Keratinocyte (primary cell): ENCODE results near the gene HBA1. TPM values are rescaled to one million over a fixed set of nuclear protein-coding genes. Genes with fewer than 3 reads are reported as not detected.

Experiments
- DNase-seq: peaks from one replicate; pipeline ENCODE4 v3.0.0-alpha.2; 2011; ENCODE audit warnings: low read depth, missing footprints, low spot score
- FAIRE-seq: peaks from 2 replicates; lab custom pipeline; 2011; peaks lifted over from hg19 to GRCh38; lab: Jason Lieb, UNC
- H2AFZ ChIP-seq: 2 replicates; pipeline ENCODE4 v1.6.0; 2012; ENCODE audit warnings: low read length, control low read depth, inconsistent platforms; ENCODE audit not compliant: control insufficient read depth
- H3K27ac ChIP-seq: 2 replicates; pipeline ENCODE4 v1.5.1; 2011; ENCODE audit warnings: low read length; ENCODE audit not compliant: control insufficient read depth, insufficient read depth
- H3K27me3 ChIP-seq: 3 replicates; pipeline ENCODE4 v1.6.0; 2011; ENCODE audit warnings: low read length; ENCODE audit not compliant: control insufficient read depth, insufficient read depth; ENCODE audit errors: extremely low read depth
- H3K36me3 ChIP-seq, 2 experiments: 2 replicates in 1 of 2; 3 replicates in 1 of 2; pipeline ENCODE4 v1.5.1; 2011; ENCODE audit warnings: low read length in 2 of 2, mild to moderate bottlenecking in 1 of 2; ENCODE audit not compliant: control insufficient read depth in 2 of 2, insufficient read depth in 2 of 2; ENCODE audit errors: extremely low read depth in 1 of 2
- H3K4me1 ChIP-seq: 3 replicates; pipeline ENCODE4 v1.5.1; 2011; ENCODE audit warnings: low read length; ENCODE audit not compliant: control insufficient read depth, insufficient read depth; ENCODE audit errors: extremely low read depth
- H3K4me2 ChIP-seq: 3 replicates; pipeline ENCODE4 v1.6.0; 2011; ENCODE audit warnings: low read depth, low read length; ENCODE audit not compliant: control insufficient read depth, insufficient read depth; ENCODE audit errors: extremely low read depth
- H3K4me3 ChIP-seq, 3 experiments: fragments of 200-600 bp in 1 of 3; sonication (generic) in 1 of 3; 2 replicates in 2 of 3; 3 replicates in 1 of 3; pipeline ENCODE4 v1.5.1; 2011 to 2016; ENCODE audit warnings: low read length in 3 of 3, mild to moderate bottlenecking in 3 of 3, control low read depth in 2 of 3, inconsistent platforms in 1 of 3, low read depth in 1 of 3, mixed read lengths in 1 of 3, mixed run types in 1 of 3, moderate library complexity in 1 of 3; ENCODE audit not compliant: control insufficient read depth in 2 of 3, insufficient read depth in 2 of 3; ENCODE audit errors: extremely low read depth in 1 of 3
- H3K79me2 ChIP-seq: 2 replicates; pipeline ENCODE4 v1.6.0; 2012; ENCODE audit warnings: low read length; ENCODE audit not compliant: control insufficient read depth, insufficient read depth
- H3K9ac ChIP-seq: 3 replicates; pipeline ENCODE4 v1.6.0; 2011; ENCODE audit warnings: low read length; ENCODE audit not compliant: control insufficient read depth, insufficient read depth; ENCODE audit errors: extremely low read depth
- H3K9me1 ChIP-seq: 3 replicates; pipeline ENCODE4 v1.6.0; 2011; ENCODE audit warnings: low read length; ENCODE audit not compliant: control insufficient read depth, insufficient read depth; ENCODE audit errors: extremely low read depth
- H3K9me3 ChIP-seq: 2 replicates; pipeline ENCODE4 v1.5.1; 2012; ENCODE audit warnings: low read depth, low read length; ENCODE audit not compliant: control insufficient read depth
- H4K20me1 ChIP-seq: 3 replicates; pipeline ENCODE4 v1.6.0; 2011; ENCODE audit warnings: low read length; ENCODE audit not compliant: control insufficient read depth, insufficient read depth; ENCODE audit errors: extremely low read depth
- EZH2 ChIP-seq: IDR thresholded peaks from one replicate; pipeline ENCODE4 v1.6.1; 2012; ENCODE audit warnings: inconsistent platforms, mild to moderate bottlenecking, low read length, moderate library complexity
- dilution Hi-C: fragments of 300-500 bp; cut with MboI; formaldehyde crosslinking; loops from one replicate; pipeline ENCODE4 v1.7.0; 2020; ENCODE audit warnings: low sequenced_read_pairs; ENCODE audit not compliant: extremely low pct_ligation_motif_present
- polyA plus RNA-seq, 5 experiments: library from polyadenylated mRNA; depleted of rRNA in 3 of 5; stranded (reverse) in 3 of 5; stranded (forward) in 1 of 5; unstranded in 1 of 5; fragments of >200 nt; gene quantifications; 1 replicate in 1 of 5; 2 replicates in 3 of 5; 3 replicates in 1 of 5; pipeline versions ENCODE4 v1.2.1 to v1.2.3, GENCODE V29; 2011 to 2012; ENCODE audit warnings: missing spikeins in 2 of 5, low read depth in 1 of 5, low replicate concordance in 1 of 5
- TF ChIP-seq, protein P1 (sequence below), 3 experiments: IDR thresholded peaks in 1 of 3; conservative IDR thresholded peaks in 1 of 3; optimal IDR thresholded peaks in 1 of 3; 2 replicates in 2 of 3; 3 replicates in 1 of 3; pipeline versions ENCODE3 to v1.5.1; 2011; ENCODE audit warnings: low read length in 3 of 3, mild to moderate bottlenecking in 3 of 3, moderate library complexity in 2 of 3, control low read depth in 1 of 3, inconsistent platforms in 1 of 3; ENCODE audit not compliant: insufficient read depth in 2 of 3; ENCODE audit errors: extremely low read depth in 1 of 3

The HBA1 gene
- polyA plus RNA-seq, 1 donor (not counting 4 experiments of a cell fraction or from before 2014, with no cell fraction given), result 0.24 TPM

DNA sequence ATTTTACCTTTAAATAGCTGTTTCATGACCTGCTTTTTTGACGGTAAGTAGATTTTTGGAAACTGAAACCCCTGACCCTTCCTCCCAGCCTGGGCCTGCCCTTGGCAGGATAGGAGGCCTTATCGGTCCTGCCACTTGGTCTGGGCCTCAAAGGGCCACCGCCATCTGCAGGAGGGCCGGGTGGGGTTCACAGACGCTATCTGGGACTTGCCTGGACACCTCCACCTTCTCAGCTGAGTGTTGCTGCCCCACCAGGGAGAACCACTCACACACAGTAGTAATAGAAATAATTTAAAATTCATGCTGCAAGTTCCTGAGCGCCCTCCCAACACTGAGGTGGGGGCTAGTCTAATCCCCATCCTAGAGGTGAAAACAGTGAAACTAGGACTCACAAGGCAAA is 33.4 kb upstream of the HBA1 start:
- H3K27ac ChIP-seq, result no peak overlapping the region
- no peak for TF ChIP-seq EZH2
- TF ChIP-seq, protein P1, sequence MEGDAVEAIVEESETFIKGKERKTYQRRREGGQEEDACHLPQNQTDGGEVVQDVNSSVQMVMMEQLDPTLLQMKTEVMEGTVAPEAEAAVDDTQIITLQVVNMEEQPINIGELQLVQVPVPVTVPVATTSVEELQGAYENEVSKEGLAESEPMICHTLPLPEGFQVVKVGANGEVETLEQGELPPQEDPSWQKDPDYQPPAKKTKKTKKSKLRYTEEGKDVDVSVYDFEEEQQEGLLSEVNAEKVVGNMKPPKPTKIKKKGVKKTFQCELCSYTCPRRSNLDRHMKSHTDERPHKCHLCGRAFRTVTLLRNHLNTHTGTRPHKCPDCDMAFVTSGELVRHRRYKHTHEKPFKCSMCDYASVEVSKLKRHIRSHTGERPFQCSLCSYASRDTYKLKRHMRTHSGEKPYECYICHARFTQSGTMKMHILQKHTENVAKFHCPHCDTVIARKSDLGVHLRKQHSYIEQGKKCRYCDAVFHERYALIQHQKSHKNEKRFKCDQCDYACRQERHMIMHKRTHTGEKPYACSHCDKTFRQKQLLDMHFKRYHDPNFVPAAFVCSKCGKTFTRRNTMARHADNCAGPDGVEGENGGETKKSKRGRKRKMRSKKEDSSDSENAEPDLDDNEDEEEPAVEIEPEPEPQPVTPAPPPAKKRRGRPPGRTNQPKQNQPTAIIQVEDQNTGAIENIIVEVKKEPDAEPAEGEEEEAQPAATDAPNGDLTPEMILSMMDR (optimal IDR thresholded peaks at IDR 0.05 in 1 of 3, IDR thresholded peaks at IDR 0.05 in 1 of 3, conservative IDR thresholded peaks at IDR 0.05 in 1 of 3; ENCODE audit: extremely low read depth in 1 of 3, insufficient read depth in 2 of 3, low read length in 3 of 3), result no peak
- peaks cover under 1% of the 10 kb centered on the region for H3K79me2 ChIP-seq
- no peaks in the 10 kb centered on the region for H3K4me1 ChIP-seq
- no peaks in the 10 kb centered on the region for H3K9me3 ChIP-seq
- H4K20me1 ChIP-seq, result no peaks in the 10 kb centered on the region
- no peak overlapping the region for H3K4me2 ChIP-seq
- no peaks in the 10 kb centered on the region for H3K27me3 ChIP-seq
- H3K9ac ChIP-seq, result no peak overlapping the region
- no peak overlapping the region for H2AFZ ChIP-seq
- no peaks in the 10 kb centered on the region for H3K9me1 ChIP-seq
- DNase-seq (no peak), FAIRE-seq (no peak)
- no peaks in the 10 kb centered on the region for H3K36me3 ChIP-seq
- dilution Hi-C loops, result no loop called here
- no peak overlapping the region for H3K4me3 ChIP-seq

DNA sequence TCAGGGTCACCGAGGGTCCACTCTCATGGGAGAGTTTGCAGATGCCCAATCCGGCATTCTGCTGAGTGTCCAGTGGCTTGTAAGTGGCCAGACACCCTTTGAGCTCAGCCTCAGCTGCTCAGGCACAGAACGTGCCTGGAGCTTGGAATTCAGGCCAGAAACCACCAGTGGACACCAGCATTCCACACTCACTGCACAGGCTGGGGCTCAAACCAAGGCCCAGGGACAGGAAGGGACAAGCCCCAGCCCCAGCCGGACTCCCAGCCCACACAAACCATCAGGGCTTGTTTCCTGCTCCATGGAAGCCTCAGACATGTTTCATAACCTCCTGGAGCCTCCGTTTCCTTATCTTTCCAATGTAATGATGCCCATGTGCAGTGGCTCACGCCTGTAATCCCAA is 33.0 kb upstream of the HBA1 start:
- Histone ChIP-seq H3K9ac (no peak overlapping the region), H3K9me3 (no peaks in the 10 kb centered on the region), H3K4me1 (no peaks in the 10 kb centered on the region), H3K79me2 (no peaks in the 10 kb centered on the region), H4K20me1 (no peaks in the 10 kb centered on the region), H3K36me3 (no peaks in the 10 kb centered on the region), H3K27ac (no peak overlapping the region), H2AFZ (no peak overlapping the region), H3K27me3 (peaks cover under 1% of the 10 kb centered on the region), H3K4me3 (no peak overlapping the region), H3K4me2 (no peak overlapping the region), H3K9me1 (no peaks in the 10 kb centered on the region)
- DNase-seq (no peak), FAIRE-seq (no peak)
- dilution Hi-C loops, result no loop called here
- TF ChIP-seq, protein P1 (optimal IDR thresholded peaks at IDR 0.05 in 1 of 3, IDR thresholded peaks at IDR 0.05 in 1 of 3, conservative IDR thresholded peaks at IDR 0.05 in 1 of 3; ENCODE audit: extremely low read depth in 1 of 3, insufficient read depth in 2 of 3, low read length in 3 of 3), result no peak
- no peak for TF ChIP-seq EZH2
